H1 (cell line): ENCODE data around the gene PDLIM4. TPM values are rescaled to one million over a fixed set of nuclear protein-coding genes. Genes with fewer than 3 reads are reported as not detected.

Experiments used
- CTCF ChIA-PET: fragments of 300-600 bp; sonication (Branson Sonifier 250); formaldehyde crosslinking; loops from one replicate; lab custom pipeline; 2021; ENCODE audit not compliant: partially characterized antibody; lab: Charles Lee
- POLR2A ChIA-PET: fragments of 300-600 bp; sonication (Branson Sonifier 250); formaldehyde crosslinking; loops from one replicate; lab custom pipeline; 2021; ENCODE audit warnings: inconsistent platforms; ENCODE audit not compliant: partially characterized antibody; lab: Charles Lee
- DNase-seq, 2 experiments: peaks; one replicate each; pipeline versions ENCODE4 v3.0.0 to v3.0.0-alpha.2; 2010 to 2022; ENCODE audit warnings: low spot score in 2 of 2, low read depth in 1 of 2, mixed read lengths in 1 of 2
- FAIRE-seq: peaks from 2 replicates; lab custom pipeline; 2011; peaks lifted over from hg19 to GRCh38; lab: Jason Lieb, UNC
- H2AFZ ChIP-seq: 2 replicates; pipeline ENCODE4 v1.8.1; 2012; ENCODE audit warnings: low read length, inconsistent platforms
- H2AK5ac ChIP-seq: 2 replicates; pipeline ENCODE4 v1.6.1; 2013; ENCODE audit warnings: low read depth, low read length
- H2BK120ac ChIP-seq: replicated peaks from 2 replicates; pipeline ENCODE3; 2013; ENCODE audit warnings: low read depth, low read length, inconsistent platforms
- H2BK12ac ChIP-seq: 2 replicates; pipeline ENCODE4 v1.6.1; 2013; ENCODE audit warnings: low read depth, low read length
- H2BK15ac ChIP-seq: 2 replicates; pipeline ENCODE4 v1.6.1; 2013; ENCODE audit warnings: low read length
- H2BK20ac ChIP-seq: 2 replicates; pipeline ENCODE4 v1.6.1; 2013; ENCODE audit warnings: low read length
- H2BK5ac ChIP-seq: 2 replicates; pipeline ENCODE4 v1.6.1; 2013; ENCODE audit warnings: low read depth, low read length
- H3K14ac ChIP-seq: 2 replicates; pipeline ENCODE4 v1.6.1; 2013; ENCODE audit warnings: inconsistent platforms; ENCODE audit not compliant: insufficient read length
- H3K18ac ChIP-seq: 2 replicates; pipeline ENCODE4 v1.6.1; 2013; ENCODE audit warnings: low read length; ENCODE audit errors: extremely low read depth
- H3K23ac ChIP-seq: 2 replicates; pipeline ENCODE4 v1.6.1; 2013; ENCODE audit warnings: inconsistent platforms; ENCODE audit not compliant: insufficient read length
- H3K23me2 ChIP-seq: 2 replicates; pipeline ENCODE4 v1.6.1; 2013; ENCODE audit warnings: low read depth, low read length
- H3K27ac ChIP-seq: 2 replicates; pipeline ENCODE4 v1.6.1; 2011; ENCODE audit warnings: low read depth, low read length, inconsistent platforms
- H3K27me3 ChIP-seq, 4 experiments: replicated peaks in 1 of 4; 1 replicate in 1 of 4; 2 replicates in 3 of 4; pipeline versions ENCODE4 v1.6.1 to v1.8.1; 2011 to 2013; ENCODE audit warnings: low read length in 3 of 4, mild to moderate bottlenecking in 3 of 4, inconsistent platforms in 2 of 4, mixed read lengths in 2 of 4, moderate library complexity in 1 of 4; ENCODE audit not compliant: control insufficient read depth in 3 of 4, insufficient read depth in 3 of 4; ENCODE audit errors: extremely low read depth in 1 of 4
- H3K36me3 ChIP-seq, 4 experiments: 2 replicates each; pipeline versions ENCODE4 v1.6.1 to v1.8.1; 2011 to 2013; ENCODE audit warnings: mild to moderate bottlenecking in 4 of 4, low read length in 3 of 4, moderate library complexity in 2 of 4, control low read depth in 1 of 4, inconsistent platforms in 1 of 4; ENCODE audit not compliant: insufficient read depth in 4 of 4, control insufficient read depth in 2 of 4
- H3K4ac ChIP-seq: replicated peaks from 2 replicates; pipeline ENCODE3; 2013; ENCODE audit warnings: low read length, low read depth, mixed read lengths, inconsistent platforms; ENCODE audit not compliant: insufficient read length
- H3K4me1 ChIP-seq, 4 experiments: replicated peaks in 1 of 4; 1 replicate in 1 of 4; 2 replicates in 3 of 4; pipeline versions ENCODE4 v1.6.1 to v1.8.1; 2011 to 2013; ENCODE audit warnings: low read length in 3 of 4, inconsistent platforms in 2 of 4, mixed read lengths in 1 of 4; ENCODE audit not compliant: insufficient read depth in 4 of 4, control insufficient read depth in 3 of 4
- H3K4me2 ChIP-seq, 2 experiments: 2 replicates each; pipeline versions ENCODE4 v1.6.1 to v1.8.1; 2011 to 2013; ENCODE audit warnings: low read depth in 2 of 2, low read length in 2 of 2, control low read depth in 1 of 2, inconsistent platforms in 1 of 2, mild to moderate bottlenecking in 1 of 2; ENCODE audit not compliant: insufficient read depth in 1 of 2
- H3K4me3 ChIP-seq, 4 experiments: fragments of 200-600, 300-600 bp in 1 of 4; sonication (generic), shearing (Covaris generic), sonication (Bioruptor Twin) in 1 of 4; 2 replicates each; pipeline versions ENCODE4 v1.5.1 to v1.8.1; 2011 to 2016; ENCODE audit warnings: low read length in 4 of 4, low read depth in 3 of 4, control low read depth in 2 of 4, inconsistent platforms in 2 of 4, mild to moderate bottlenecking in 2 of 4, mixed read lengths in 1 of 4, moderate library complexity in 1 of 4; ENCODE audit not compliant: insufficient read depth in 2 of 4; ENCODE audit errors: extremely low read depth in 1 of 4
- H3K56ac ChIP-seq: replicated peaks from 2 replicates; pipeline ENCODE3; 2013; ENCODE audit warnings: low read depth, mild to moderate bottlenecking, mixed read lengths, low read length, inconsistent platforms; ENCODE audit not compliant: insufficient read length
- H3K79me1 ChIP-seq: 2 replicates; pipeline ENCODE4 v1.6.1; 2013; ENCODE audit warnings: low read depth, low read length, control low read depth
- H3K79me2 ChIP-seq, 2 experiments: 2 replicates each; pipeline versions ENCODE4 v1.6.1 to v1.8.1; 2012 to 2013; ENCODE audit warnings: low read length in 2 of 2, mild to moderate bottlenecking in 2 of 2, inconsistent platforms in 1 of 2; ENCODE audit not compliant: insufficient read depth in 2 of 2, control insufficient read depth in 1 of 2
- H3K9ac ChIP-seq, 4 experiments: replicated peaks in 1 of 4; 1 replicate in 1 of 4; 2 replicates in 3 of 4; pipeline versions ENCODE4 v1.6.1 to v1.8.1; 2011 to 2013; ENCODE audit warnings: low read depth in 3 of 4, low read length in 3 of 4, control low read depth in 2 of 4, mild to moderate bottlenecking in 2 of 4, moderate library complexity in 2 of 4, inconsistent platforms in 1 of 4; ENCODE audit errors: extremely low read depth in 1 of 4
- H3K9me3 ChIP-seq, 2 experiments: 2 replicates each; pipeline versions ENCODE4 v1.6.1 to v1.8.1; 2012 to 2013; ENCODE audit warnings: mild to moderate bottlenecking in 2 of 2, moderate library complexity in 2 of 2, control low read depth in 1 of 2, inconsistent platforms in 1 of 2, low read depth in 1 of 2, low read length in 1 of 2, mixed read lengths in 1 of 2; ENCODE audit not compliant: insufficient read depth in 2 of 2
- H4K20me1 ChIP-seq, 2 experiments: replicated peaks in 1 of 2; 2 replicates each; pipeline versions ENCODE3 to v1.8.1; 2011 to 2013; ENCODE audit warnings: inconsistent platforms in 2 of 2, low read length in 2 of 2, mild to moderate bottlenecking in 1 of 2; ENCODE audit not compliant: insufficient read depth in 2 of 2, control insufficient read depth in 1 of 2
- H4K5ac ChIP-seq: 2 replicates; pipeline ENCODE4 v1.6.1; 2013; ENCODE audit warnings: low read length, low read depth, mixed read lengths, inconsistent platforms; ENCODE audit not compliant: insufficient read length
- H4K8ac ChIP-seq: 2 replicates; pipeline ENCODE4 v1.8.0; 2013; ENCODE audit warnings: mild to moderate bottlenecking, moderate library complexity, low read length, inconsistent platforms; ENCODE audit not compliant: insufficient read depth; ENCODE audit errors: extremely low read depth
- H4K91ac ChIP-seq: replicated peaks from 2 replicates; pipeline ENCODE3; 2013; ENCODE audit warnings: low read length, mixed read lengths, inconsistent platforms; ENCODE audit not compliant: insufficient read length
- ASH2L ChIP-seq: fragments of 200-600, 300-600 bp; sonication (generic); IDR thresholded peaks from one replicate; pipeline ENCODE4 v1.7.1; 2017; ENCODE audit warnings: low read length
- SP2 ChIP-seq: IDR thresholded peaks from 2 replicates; pipeline ENCODE4 v1.6.1; 2012; ENCODE audit warnings: mild to moderate bottlenecking, low read length, inconsistent platforms
- SUZ12 ChIP-seq: fragments of 200-600 bp; sonication (generic); IDR thresholded peaks from 2 replicates; pipeline ENCODE4 v1.6.1; 2012; ENCODE audit warnings: mild to moderate bottlenecking, inconsistent platforms, low read length, moderate library complexity, mixed read lengths
- WGBS, 2 experiments: shearing (Covaris generic) in 1 of 2; methylation state at CpG; one replicate each; pipeline versions ENCODE4 v1.1.6 to v1.1.7; 2013 to 2015; ENCODE audit warnings: low lambda C conversion rate in 2 of 2, mixed read lengths in 2 of 2, inconsistent platforms in 1 of 2, low coverage in 1 of 2, missing lambda C conversion rate in 1 of 2; ENCODE audit not compliant: insufficient replicate concordance in 2 of 2, insufficient coverage in 1 of 2, insufficient read length in 1 of 2; ENCODE audit errors: extremely low coverage in 1 of 2, missing lambda C conversion rate in 1 of 2; 5-methylcytosine and 5-hydroxymethylcytosine counted together
- polyA plus RNA-seq, 7 experiments: library from polyadenylated mRNA; depleted of rRNA in 3 of 7; stranded (reverse) in 5 of 7; unstranded in 2 of 7; fragments of >200 nt in 5 of 7; fragments of 200-250 nt in 2 of 7; gene quantifications; 1 replicate in 5 of 7; 2 replicates in 1 of 7; 4 replicates in 1 of 7; pipeline versions ENCODE4 v1.2.1 to v1.2.3, GENCODE V29; 2011 to 2013; ENCODE audit warnings: missing spikeins in 2 of 7, mixed read lengths in 2 of 7
- total RNA-seq: library from RNA; stranded (reverse); fragmentation: NEBNext Ultra II Directional; extraction: Animal tissue kit (Norgen Biotek cat#: 25700); gene quantifications from 2 replicates; pipeline ENCODE4 v1.2.1, GENCODE V29; 2021
- TF ChIP-seq, protein P1 (sequence below), 3 experiments: IDR thresholded peaks; 1 replicate in 2 of 3; 2 replicates in 1 of 3; pipeline versions ENCODE4 v1.5.1 to v1.6.1; 2011; ENCODE audit warnings: low read length in 3 of 3, mild to moderate bottlenecking in 3 of 3, inconsistent platforms in 2 of 3, low read depth in 1 of 3, moderate library complexity in 1 of 3; ENCODE audit not compliant: insufficient read depth in 1 of 3; ENCODE audit errors: control extremely low read depth in 1 of 3

PDLIM4 gene
- total and polyA plus RNA-seq, 2 of the 8 experiments (the other 6 are each of a cell fraction or from before 2014, with no cell fraction given) = 10.7 to 29.1 TPM

DNA sequence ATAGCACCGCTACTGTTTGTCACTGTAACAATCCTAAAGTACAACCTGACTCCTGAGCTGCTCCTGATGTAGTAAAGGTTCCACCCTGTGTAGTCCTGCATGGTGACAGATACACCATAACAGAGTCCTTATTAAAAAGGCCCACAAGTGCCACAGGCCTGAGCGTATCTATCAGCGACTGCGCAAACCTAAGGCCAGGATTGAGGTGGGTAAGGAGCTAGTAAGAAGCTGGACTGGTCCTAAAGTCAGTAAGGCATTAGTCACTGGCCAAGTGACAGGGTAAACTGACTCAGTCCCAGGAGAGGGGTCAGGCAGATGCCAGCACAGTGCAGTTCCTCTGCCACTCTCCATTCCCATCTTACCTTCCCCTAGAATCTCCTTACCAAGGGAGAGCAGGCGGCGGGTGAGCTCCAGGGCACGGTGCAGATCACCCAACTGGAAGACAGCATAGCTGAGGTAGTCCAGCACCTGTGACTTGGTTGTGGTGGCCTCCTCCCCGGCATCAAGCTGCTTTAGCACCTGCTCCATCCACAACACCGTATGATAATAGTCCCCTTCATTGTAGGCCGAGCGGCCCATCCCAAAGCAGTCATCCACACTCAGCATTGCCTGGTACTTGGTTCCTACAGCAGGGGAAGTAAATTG, 47.5 kb upstream of the PDLIM4 start:
- Histone ChIP-seq H4K20me1 (peaks cover 0 to 2% of the 10 kb centered on the region in 2 experiments), H4K8ac (no peak overlapping the region), H2BK20ac (no peak overlapping the region), H3K4me1 (peaks cover 0 to 5% (median 2%) of the 10 kb centered on the region in 4 experiments; a peak in 3 of 7 replicates), H3K23ac (no peak overlapping the region), H3K56ac (no peak overlapping the region), H4K91ac (no peak overlapping the region), H4K5ac (no peak overlapping the region), H3K9ac (no peak overlapping the region), H3K36me3 (no peaks in the 10 kb centered on the region; a peak in 1 of 8 replicates), H3K79me1 (no peaks in the 10 kb centered on the region), H2AFZ (no peak overlapping the region), H2BK12ac (no peak overlapping the region), H2BK15ac (no peak overlapping the region), H3K9me3 (no peaks in the 10 kb centered on the region), H3K23me2 (no peaks in the 10 kb centered on the region), H3K27ac (no peak overlapping the region), H3K4me2 (no peak overlapping the region), H3K14ac (no peak overlapping the region), H3K27me3 (no peaks in the 10 kb centered on the region), H2BK120ac (no peak overlapping the region), H2AK5ac (no peak overlapping the region), H3K79me2 (no peaks in the 10 kb centered on the region), H3K4ac (no peak overlapping the region), H3K18ac (no peak overlapping the region), H2BK5ac (no peak overlapping the region; the same call in 1 of the 2 replicates), H3K4me3 (no peak overlapping the region)
- FAIRE-seq (no peak), DNase-seq (no peak)
- POLR2A ChIA-PET = no interaction called here
- CTCF ChIA-PET = interaction anchor here (0.6 to 6.2 kb wide), 11 partner anchors 9 to 32 kb away, joined by 3 to 33 read pairs (median 5); partner anchors contain the start of gene P4HA2
- 88% methylated on average over 11 of the region's 11 CpGs; no CpG with 5 or more reads in 1 of the 2 experiments for WGBS, 2 experiments
- TF ChIP-seq SP2 = no peak
- TF ChIP-seq, protein P1, sequence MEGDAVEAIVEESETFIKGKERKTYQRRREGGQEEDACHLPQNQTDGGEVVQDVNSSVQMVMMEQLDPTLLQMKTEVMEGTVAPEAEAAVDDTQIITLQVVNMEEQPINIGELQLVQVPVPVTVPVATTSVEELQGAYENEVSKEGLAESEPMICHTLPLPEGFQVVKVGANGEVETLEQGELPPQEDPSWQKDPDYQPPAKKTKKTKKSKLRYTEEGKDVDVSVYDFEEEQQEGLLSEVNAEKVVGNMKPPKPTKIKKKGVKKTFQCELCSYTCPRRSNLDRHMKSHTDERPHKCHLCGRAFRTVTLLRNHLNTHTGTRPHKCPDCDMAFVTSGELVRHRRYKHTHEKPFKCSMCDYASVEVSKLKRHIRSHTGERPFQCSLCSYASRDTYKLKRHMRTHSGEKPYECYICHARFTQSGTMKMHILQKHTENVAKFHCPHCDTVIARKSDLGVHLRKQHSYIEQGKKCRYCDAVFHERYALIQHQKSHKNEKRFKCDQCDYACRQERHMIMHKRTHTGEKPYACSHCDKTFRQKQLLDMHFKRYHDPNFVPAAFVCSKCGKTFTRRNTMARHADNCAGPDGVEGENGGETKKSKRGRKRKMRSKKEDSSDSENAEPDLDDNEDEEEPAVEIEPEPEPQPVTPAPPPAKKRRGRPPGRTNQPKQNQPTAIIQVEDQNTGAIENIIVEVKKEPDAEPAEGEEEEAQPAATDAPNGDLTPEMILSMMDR (IDR thresholded peaks at IDR 0.05; ENCODE audit: control extremely low read depth in 1 of 3, insufficient read depth in 1 of 3, low read depth in 1 of 3, low read length in 3 of 3) = no peak
- TF ChIP-seq ASH2L = no peak
- TF ChIP-seq SUZ12 = no peak
